PC-3 (cell line): ENCODE data around the gene CRYGN. TPM values are rescaled to one million over a fixed set of nuclear protein-coding genes. Genes with fewer than 3 reads are reported as not detected.

ENCODE experiments used
- ATAC-seq: fragments of 200-7000 bp; cut with Tn5 transposase; 2 replicates; pipeline ENCODE4 v1.9.1; 2020; ENCODE audit warnings: mild to moderate bottlenecking, moderate library complexity
- BruUV-seq: library from RNA; stranded (reverse); fragments of 400-500 nt; replicated peaks from 2 replicates; lab custom pipeline; 2021; lab: Mats Ljungman, UMichigan
- CTCF ChIA-PET: fragments of 300-600 bp; sonication (Branson Sonifier 250); formaldehyde crosslinking; loops from one replicate; lab custom pipeline; 2022; ENCODE audit warnings: antibody characterized with exemption; lab: Charles Lee
- POLR2A ChIA-PET: fragments of 300-600 bp; sonication (Branson Sonifier 250); formaldehyde crosslinking; loops from one replicate; lab custom pipeline; 2022; ENCODE audit warnings: antibody characterized with exemption; ENCODE audit not compliant: unreplicated experiment; lab: Charles Lee
- DNase-seq: peaks from one replicate; pipeline ENCODE4 v3.0.0-alpha.2; 2015
- H2AFZ ChIP-seq: fragments of 300-600 bp; sonication (generic); 2 replicates; pipeline ENCODE4 v1.6.0; 2016; ENCODE audit warnings: antibody characterized with exemption, low read length
- H3F3A ChIP-seq: fragments of 300-600 bp; sonication (generic); one replicate; pipeline ENCODE4 v1.6.0; 2017; ENCODE audit warnings: antibody characterized with exemption, low read length, control low read depth, mild to moderate bottlenecking; ENCODE audit not compliant: unreplicated experiment
- H3K27ac ChIP-seq: fragments of 300-600 bp; sonication (generic); 2 replicates; pipeline ENCODE4 v1.5.1; 2016; ENCODE audit warnings: mild to moderate bottlenecking, low read length
- H3K27me3 ChIP-seq: fragments of 300-600 bp; sonication (generic); 2 replicates; pipeline ENCODE4 v1.6.1; 2016; ENCODE audit warnings: low read length, mixed read lengths
- H3K36me3 ChIP-seq: fragments of 300-600 bp; sonication (generic); 2 replicates; pipeline ENCODE4 v1.6.1; 2016; ENCODE audit warnings: low read depth, mixed run types, low read length, mixed read lengths
- H3K4me1 ChIP-seq: fragments of 300-600 bp; sonication (generic); 2 replicates; pipeline ENCODE4 v1.5.1; 2016; ENCODE audit warnings: low read length; ENCODE audit not compliant: insufficient read depth
- H3K4me2 ChIP-seq: fragments of 300-600 bp; sonication (generic); 2 replicates; pipeline ENCODE4 v1.6.0; 2016; ENCODE audit warnings: low read length
- H3K4me3 ChIP-seq: fragments of 300-600 bp; sonication (generic); 2 replicates; pipeline ENCODE4 v1.5.1; 2016; ENCODE audit warnings: mild to moderate bottlenecking, low read length, mixed read lengths
- H3K79me2 ChIP-seq: fragments of 300-600 bp; sonication (generic); 2 replicates; pipeline ENCODE4 v1.6.1; 2017; ENCODE audit warnings: low read length, mixed read lengths
- H3K9ac ChIP-seq: fragments of 300-600 bp; sonication (generic); 2 replicates; pipeline ENCODE4 v1.6.0; 2016; ENCODE audit warnings: mild to moderate bottlenecking, low read length
- H3K9me2 ChIP-seq: fragments of 300-600 bp; sonication (generic); replicated peaks from 2 replicates; pipeline ENCODE4 v1.6.1; 2016; ENCODE audit warnings: mixed run types, low read length, mixed read lengths
- H3K9me3 ChIP-seq: fragments of 300-600 bp; sonication (generic); 2 replicates; pipeline ENCODE4 v1.6.1; 2016; ENCODE audit warnings: low read length, mixed read lengths
- H4K20me1 ChIP-seq: fragments of 300-600 bp; sonication (generic); 2 replicates; pipeline ENCODE4 v1.6.1; 2016; ENCODE audit warnings: low read length, mixed read lengths
- EZH2 ChIP-seq: fragments of 300-600 bp; sonication (generic); IDR thresholded peaks from one replicate; pipeline ENCODE4 v1.6.1; 2017; ENCODE audit warnings: antibody characterized with exemption, mild to moderate bottlenecking, low read length; ENCODE audit not compliant: unreplicated experiment
- EZH2phosphoT487 ChIP-seq: fragments of 300-600 bp; sonication (generic); IDR thresholded peaks from 2 replicates; pipeline ENCODE4 v1.6.1; 2018; ENCODE audit warnings: mild to moderate bottlenecking, antibody characterized with exemption, low read length, borderline replicate concordance
- intact Hi-C: fragments of 100-400 bp; cut with micrococcal nuclease; formaldehyde crosslinking; loops from 2 replicates; pipeline ENCODE4 v1.9.0; 2023
- total RNA-seq: library from RNA; depleted of rRNA; stranded (reverse); fragments of >200 nt; gene quantifications from 2 replicates; pipeline ENCODE4 v1.2.3, GENCODE V29; 2014
- TF ChIP-seq, protein P1 (sequence below): fragments of 300-600 bp; sonication (generic); conservative IDR thresholded peaks from 2 replicates; pipeline ENCODE4 v1.5.1; 2017; ENCODE audit warnings: antibody characterized with exemption, low read depth, mild to moderate bottlenecking, low read length

CRYGN gene
- total RNA-seq, 1 experiment from 2014 or later, result 0.11 TPM

DNA sequence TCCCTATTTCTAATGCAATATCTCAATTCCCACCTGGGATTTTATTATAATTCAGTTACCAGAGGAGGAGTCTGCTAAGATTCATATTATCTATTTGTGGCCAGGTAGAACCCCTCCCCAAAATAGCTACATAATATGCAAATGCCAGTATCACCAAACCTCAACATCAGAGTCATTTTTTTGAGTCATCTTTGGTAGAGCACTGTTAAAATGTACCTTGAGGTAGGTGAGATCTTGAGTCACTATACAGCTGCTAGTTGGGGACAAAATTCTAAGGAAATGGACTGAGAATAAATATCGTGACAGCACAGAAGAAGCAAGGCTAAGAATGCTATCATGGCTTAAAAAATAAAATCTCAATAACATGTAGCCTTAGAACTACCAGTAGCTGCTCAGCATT lies 4.7 kb upstream of the CRYGN start:
- BruUV-seq, result no TSS peak
- intact Hi-C loops, result no loop called here
- Histone ChIP-seq H3K36me3 (no peaks in the 10 kb centered on the region), H2AFZ (no peak overlapping the region), H4K20me1 (no peaks in the 10 kb centered on the region), H3K27me3 (peaks cover 2% of the 10 kb centered on the region; the same call in 1 of the 2 replicates), H3K9ac (no peak overlapping the region), H3K27ac (no peak overlapping the region), H3K4me1 (no peaks in the 10 kb centered on the region), H3K79me2 (no peaks in the 10 kb centered on the region), H3K9me3 (no peaks in the 10 kb centered on the region), H3F3A (no peaks in the 10 kb centered on the region), H3K9me2 (no peaks in the 10 kb centered on the region), H3K4me2 (no peak overlapping the region), H3K4me3 (no peak overlapping the region)
- ChIA-PET POLR2A (no interaction called here), CTCF (no interaction called here)
- TF ChIP-seq EZH2 (no peak), EZH2phosphoT487 (no peak)
- TF ChIP-seq, protein P1, sequence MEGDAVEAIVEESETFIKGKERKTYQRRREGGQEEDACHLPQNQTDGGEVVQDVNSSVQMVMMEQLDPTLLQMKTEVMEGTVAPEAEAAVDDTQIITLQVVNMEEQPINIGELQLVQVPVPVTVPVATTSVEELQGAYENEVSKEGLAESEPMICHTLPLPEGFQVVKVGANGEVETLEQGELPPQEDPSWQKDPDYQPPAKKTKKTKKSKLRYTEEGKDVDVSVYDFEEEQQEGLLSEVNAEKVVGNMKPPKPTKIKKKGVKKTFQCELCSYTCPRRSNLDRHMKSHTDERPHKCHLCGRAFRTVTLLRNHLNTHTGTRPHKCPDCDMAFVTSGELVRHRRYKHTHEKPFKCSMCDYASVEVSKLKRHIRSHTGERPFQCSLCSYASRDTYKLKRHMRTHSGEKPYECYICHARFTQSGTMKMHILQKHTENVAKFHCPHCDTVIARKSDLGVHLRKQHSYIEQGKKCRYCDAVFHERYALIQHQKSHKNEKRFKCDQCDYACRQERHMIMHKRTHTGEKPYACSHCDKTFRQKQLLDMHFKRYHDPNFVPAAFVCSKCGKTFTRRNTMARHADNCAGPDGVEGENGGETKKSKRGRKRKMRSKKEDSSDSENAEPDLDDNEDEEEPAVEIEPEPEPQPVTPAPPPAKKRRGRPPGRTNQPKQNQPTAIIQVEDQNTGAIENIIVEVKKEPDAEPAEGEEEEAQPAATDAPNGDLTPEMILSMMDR, result no peak
- DNase-seq (no peak), ATAC-seq (no peak)

DNA sequence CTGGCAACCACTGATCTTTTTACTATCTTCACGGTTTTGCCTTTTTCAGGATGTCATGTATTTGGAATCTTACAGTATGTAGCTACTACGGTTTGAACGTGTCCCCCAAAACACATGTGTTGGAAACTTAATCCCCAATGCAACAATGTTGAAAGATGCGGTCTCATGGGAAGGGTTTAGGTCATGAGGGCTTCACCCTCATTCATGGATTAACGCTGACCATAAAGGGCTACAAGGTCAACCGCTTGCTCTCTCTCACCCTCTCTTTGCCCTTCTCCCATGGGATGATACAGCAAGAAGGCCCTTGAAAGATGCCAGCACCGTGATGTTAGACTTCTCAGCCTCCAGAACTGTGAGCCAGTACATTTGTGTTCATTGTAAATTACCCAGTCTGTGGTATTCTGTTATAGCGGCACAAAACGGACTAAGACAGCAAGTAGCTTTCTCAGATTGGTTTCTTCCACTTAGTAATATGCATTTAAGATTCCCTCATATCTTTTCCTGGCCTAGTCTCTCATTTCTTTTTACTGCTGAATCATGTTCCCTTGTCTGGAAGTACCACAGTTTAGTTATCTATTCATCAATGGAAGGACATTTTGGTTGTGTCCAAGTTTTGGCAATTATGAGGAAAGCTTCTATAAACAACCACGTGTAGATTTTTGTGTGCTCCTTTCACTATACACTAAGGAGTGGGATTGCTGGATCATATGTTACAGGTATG lies 3.0 kb upstream of the CRYGN start:
- POLR2A ChIA-PET, result no interaction called here
- H3K9me2 ChIP-seq, result no peaks in the 10 kb centered on the region
- H2AFZ ChIP-seq, result no peak overlapping the region
- peaks cover 17% of the 10 kb centered on the region for H3K27me3 ChIP-seq
- H3K4me2 ChIP-seq, result no peak overlapping the region
- no peaks in the 10 kb centered on the region for H3K36me3 ChIP-seq
- no peak overlapping the region for H3K27ac ChIP-seq
- ATAC-seq (no peak), DNase-seq (no peak)
- no peak overlapping the region for H3K4me3 ChIP-seq
- CTCF ChIA-PET, result no interaction called here
- no peaks in the 10 kb centered on the region for H3F3A ChIP-seq
- intact Hi-C loops, result no loop called here
- no peaks in the 10 kb centered on the region for H4K20me1 ChIP-seq
- H3K9ac ChIP-seq, result no peak overlapping the region
- no peaks in the 10 kb centered on the region for H3K4me1 ChIP-seq
- no TSS peak for BruUV-seq
- H3K9me3 ChIP-seq, result no peaks in the 10 kb centered on the region
- H3K79me2 ChIP-seq, result no peaks in the 10 kb centered on the region
- TF ChIP-seq EZH2phosphoT487 (no peak), EZH2 (no peak)
- TF ChIP-seq, protein P1, result no peak

DNA sequence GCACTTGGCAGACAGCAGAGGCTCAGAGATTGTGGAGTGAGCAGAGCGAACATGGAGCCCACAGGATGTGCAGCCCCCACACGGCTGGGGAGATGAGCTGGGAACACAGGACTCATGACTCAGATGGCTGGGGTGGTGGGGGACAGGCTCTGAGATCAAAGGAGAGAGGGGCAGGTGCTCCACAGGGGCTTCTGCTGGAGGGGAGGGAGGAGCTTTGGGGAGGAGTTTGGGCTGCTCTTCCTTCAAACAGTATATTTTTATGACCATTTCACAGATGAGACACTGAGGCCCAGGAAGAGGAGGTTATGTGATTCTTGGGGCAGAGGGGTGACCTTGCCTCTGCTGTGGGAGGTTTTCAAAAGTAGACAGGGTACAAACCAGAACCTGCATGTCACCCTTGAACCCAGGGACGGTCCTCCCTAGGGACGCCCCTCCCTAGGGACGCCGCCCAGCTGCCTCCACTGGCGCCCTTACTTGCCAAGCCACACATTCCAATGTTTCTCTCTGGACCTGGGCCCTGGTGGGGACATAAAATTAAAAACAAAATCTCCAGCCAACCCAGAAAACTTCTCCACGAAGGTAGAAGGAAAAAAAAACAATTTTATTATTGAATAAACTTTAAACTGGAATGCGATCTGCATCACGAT lies 981 bp upstream of the CRYGN start:
- no peaks in the 10 kb centered on the region for H3K79me2 ChIP-seq
- no peaks in the 10 kb centered on the region for H3K36me3 ChIP-seq
- BruUV-seq, result no TSS peak
- H3K4me2 ChIP-seq, result no peak overlapping the region
- H3K27me3 ChIP-seq, result peaks cover 18% of the 10 kb centered on the region
- no peak for TF ChIP-seq EZH2
- no peak for TF ChIP-seq EZH2phosphoT487
- TF ChIP-seq, protein P1, result no peak
- intact Hi-C loops, result no loop called here
- no peak overlapping the region for H3K4me3 ChIP-seq
- H3K9ac ChIP-seq, result no peak overlapping the region
- no peak overlapping the region for H3K27ac ChIP-seq
- DNase-seq, result no peak
- ChIA-PET POLR2A (no interaction called here), CTCF (interaction anchor here (0.6 kb wide), 1 partner anchor 11 kb away, joined by 8 read pairs; no protein-coding TSS in a partner anchor)
- H3K9me2 ChIP-seq, result no peaks in the 10 kb centered on the region
- no peaks in the 10 kb centered on the region for H3K4me1 ChIP-seq
- H2AFZ ChIP-seq, result no peak overlapping the region
- H3F3A ChIP-seq, result no peaks in the 10 kb centered on the region
- H3K9me3 ChIP-seq, result no peaks in the 10 kb centered on the region
- ATAC-seq, result no peak
- no peaks in the 10 kb centered on the region for H4K20me1 ChIP-seq
